ENCODE measurements around the gene STK33. TPM values are rescaled to one million over a fixed set of nuclear protein-coding genes. Genes with fewer than 3 reads are reported as not detected.

Gene STK33
- total RNA-seq, 2 experiments from 2014 or later, result 2.1 to 2.2 TPM

- peaks cover 5% of the 10 kb centered on the region for H3K27me3 Mint-ChIP-seq
- no peak overlapping the region for H3K27ac Mint-ChIP-seq
- no peaks in the 10 kb centered on the region for H3K9me3 Mint-ChIP-seq
- POLR2A ChIA-PET, result no interaction called here
- H3K4me1 Mint-ChIP-seq, result peaks cover 4% of the 10 kb centered on the region
- H3K4me3 Mint-ChIP-seq, result no peak overlapping the region
- DNase-seq, result no peak
- H3K36me3 Mint-ChIP-seq, result no peaks in the 10 kb centered on the region
- no peak for ATAC-seq (ENCODE audit: low read depth)
These were observed 211.5 kb downstream of the STK33 start for GRCh38 chr11:8382436-8383053.

- peaks cover 5% of the 10 kb centered on the region for H3K27me3 Mint-ChIP-seq
- POLR2A ChIA-PET, result no interaction called here
- no peak overlapping the region for H3K27ac Mint-ChIP-seq
- no peaks in the 10 kb centered on the region for H3K36me3 Mint-ChIP-seq
- DNase-seq, result no peak
- no peaks in the 10 kb centered on the region for H3K9me3 Mint-ChIP-seq
- no peak overlapping the region for H3K4me3 Mint-ChIP-seq
- H3K4me1 Mint-ChIP-seq, result peaks cover 4% of the 10 kb centered on the region
- ATAC-seq (ENCODE audit: low read depth), result no peak
These were observed 212.1 kb downstream of the STK33 start for GRCh38 chr11:8381871-8382396.

- ATAC-seq (ENCODE audit: low read depth), result no peak
- no peak for DNase-seq
- peaks cover 5% of the 10 kb centered on the region for H3K27me3 Mint-ChIP-seq
- no peak overlapping the region for H3K4me3 Mint-ChIP-seq
- H3K9me3 Mint-ChIP-seq, result no peaks in the 10 kb centered on the region
- peaks cover 4% of the 10 kb centered on the region for H3K4me1 Mint-ChIP-seq
- H3K36me3 Mint-ChIP-seq, result no peaks in the 10 kb centered on the region
- no peak overlapping the region for H3K27ac Mint-ChIP-seq
- POLR2A ChIA-PET, result no interaction called here
These were observed 212.7 kb downstream of the STK33 start for GRCh38 chr11:8381343-8381742.

- Mint-ChIP-seq H3K9me3 (no peaks in the 10 kb centered on the region), H3K27me3 (peaks cover 5% of the 10 kb centered on the region), H3K27ac (no peak overlapping the region), H3K4me3 (no peak overlapping the region), H3K36me3 (no peaks in the 10 kb centered on the region), H3K4me1 (no peaks in the 10 kb centered on the region)
- ATAC-seq (ENCODE audit: low read depth) (no peak), DNase-seq (no peak)
- POLR2A ChIA-PET, result no interaction called here
These were observed 218.1 kb downstream of the STK33 start for GRCh38 chr11:8375932-8376331.

GRCh38 chr11:8375460-8375859, 218.6 kb downstream of the STK33 start:
- Mint-ChIP-seq H3K36me3 (no peaks in the 10 kb centered on the region), H3K4me1 (no peaks in the 10 kb centered on the region), H3K27me3 (peaks cover 5% of the 10 kb centered on the region), H3K27ac (no peak overlapping the region), H3K9me3 (no peaks in the 10 kb centered on the region), H3K4me3 (no peak overlapping the region)
- DNase-seq, result no peak
- ATAC-seq (ENCODE audit: low read depth), result no peak
- POLR2A ChIA-PET, result no interaction called here

GRCh38 chr11:8374716-8375115, 219.3 kb downstream of the STK33 start:
- Mint-ChIP-seq H3K36me3 (no peaks in the 10 kb centered on the region), H3K27me3 (peaks cover 5% of the 10 kb centered on the region), H3K4me1 (no peaks in the 10 kb centered on the region), H3K4me3 (no peak overlapping the region), H3K9me3 (no peaks in the 10 kb centered on the region), H3K27ac (no peak overlapping the region)
- POLR2A ChIA-PET, result no interaction called here
- no peak for DNase-seq
- no peak for ATAC-seq (ENCODE audit: low read depth)

GRCh38 chr11:8373519-8374432, 220.3 kb downstream of the STK33 start:
- H3K4me3 Mint-ChIP-seq, result no peak overlapping the region
- peaks cover 2% of the 10 kb centered on the region for H3K27me3 Mint-ChIP-seq
- no peaks in the 10 kb centered on the region for H3K36me3 Mint-ChIP-seq
- no peak overlapping the region for H3K27ac Mint-ChIP-seq
- DNase-seq (no peak), ATAC-seq (ENCODE audit: low read depth) (no peak)
- POLR2A ChIA-PET, result no interaction called here
- H3K9me3 Mint-ChIP-seq, result no peaks in the 10 kb centered on the region
- H3K4me1 Mint-ChIP-seq, result no peaks in the 10 kb centered on the region

GRCh38 chr11:8372641-8373381, 221.2 kb downstream of the STK33 start:
- ATAC-seq (ENCODE audit: low read depth) (no peak), DNase-seq (no peak)
- Mint-ChIP-seq H3K27ac (no peak overlapping the region), H3K4me3 (no peak overlapping the region), H3K36me3 (no peaks in the 10 kb centered on the region), H3K4me1 (no peaks in the 10 kb centered on the region), H3K9me3 (no peaks in the 10 kb centered on the region), H3K27me3 (no peaks in the 10 kb centered on the region)
- POLR2A ChIA-PET, result no interaction called here

- POLR2A ChIA-PET, result no interaction called here
- H3K9me3 Mint-ChIP-seq, result no peaks in the 10 kb centered on the region
These were observed 222.5 kb downstream of the STK33 start for GRCh38 chr11:8371516-8371884.

GRCh38 chr11:8370812-8371515, 223.1 kb downstream of the STK33 start:
- Mint-ChIP-seq H3K9me3 (no peaks in the 10 kb centered on the region), H3K27me3 (no peaks in the 10 kb centered on the region), H3K27ac (no peak overlapping the region), H3K36me3 (no peaks in the 10 kb centered on the region), H3K4me1 (no peaks in the 10 kb centered on the region), H3K4me3 (no peak overlapping the region)
- no peak for DNase-seq
- POLR2A ChIA-PET, result no interaction called here
- ATAC-seq (ENCODE audit: low read depth), result no peak

More at GRCh38 chr11:8371516-8371884, 222.5 kb downstream of the STK33 start:
- Mint-ChIP-seq H3K4me1 (no peaks in the 10 kb centered on the region), H3K4me3 (no peak overlapping the region), H3K27ac (no peak overlapping the region), H3K27me3 (no peaks in the 10 kb centered on the region), H3K36me3 (no peaks in the 10 kb centered on the region)
- ATAC-seq (ENCODE audit: low read depth), result no peak
- no peak for DNase-seq

- no peaks in the 10 kb centered on the region for H3K9me3 Mint-ChIP-seq
- no peak overlapping the region for H3K4me3 Mint-ChIP-seq
- H3K4me1 Mint-ChIP-seq, result no peaks in the 10 kb centered on the region
- no peaks in the 10 kb centered on the region for H3K36me3 Mint-ChIP-seq
- no peak for DNase-seq
- ATAC-seq (ENCODE audit: low read depth), result no peak
- H3K27me3 Mint-ChIP-seq, result no peaks in the 10 kb centered on the region
- POLR2A ChIA-PET, result no interaction called here
- H3K27ac Mint-ChIP-seq, result no peak overlapping the region
These were observed 224.3 kb downstream of the STK33 start for GRCh38 chr11:8369592-8370205.

GRCh38 chr11:8368772-8369171, 225.3 kb downstream of the STK33 start:
- Mint-ChIP-seq H3K27ac (no peak overlapping the region), H3K4me3 (no peak overlapping the region), H3K9me3 (no peaks in the 10 kb centered on the region), H3K27me3 (no peaks in the 10 kb centered on the region), H3K4me1 (no peaks in the 10 kb centered on the region), H3K36me3 (no peaks in the 10 kb centered on the region)
- DNase-seq (no peak), ATAC-seq (ENCODE audit: low read depth) (no peak)
- POLR2A ChIA-PET, result no interaction called here

- no peaks in the 10 kb centered on the region for H3K9me3 Mint-ChIP-seq
- POLR2A ChIA-PET, result no interaction called here
- H3K27ac Mint-ChIP-seq, result no peak overlapping the region
- DNase-seq (no peak), ATAC-seq (ENCODE audit: low read depth) (no peak)
- H3K4me1 Mint-ChIP-seq, result no peaks in the 10 kb centered on the region
- H3K4me3 Mint-ChIP-seq, result no peak overlapping the region
- H3K36me3 Mint-ChIP-seq, result no peaks in the 10 kb centered on the region
- H3K27me3 Mint-ChIP-seq, result no peaks in the 10 kb centered on the region
These were observed 225.8 kb downstream of the STK33 start for GRCh38 chr11:8368194-8368593.
